GM12875 (cell line): Measurements from ENCODE around the gene ERI2.

Experiments
- H3K4me3 ChIP-seq: one replicate; pipeline ENCODE4 v1.5.1; 2011; ENCODE audit warnings: low read depth, low read length, control low read depth
- TF ChIP-seq, protein P1 (sequence below): IDR thresholded peaks from 2 replicates; pipeline ENCODE4 v1.5.1; 2011; ENCODE audit warnings: low read depth, mild to moderate bottlenecking, control low read depth, inconsistent platforms, low read length, moderate library complexity, borderline replicate concordance; ENCODE audit not compliant: insufficient read depth

ERI2 gene

GRCh38 chr16:20838240-20838639 lies 32.0 kb upstream of the ERI2 start:
- TF ChIP-seq, protein P1, sequence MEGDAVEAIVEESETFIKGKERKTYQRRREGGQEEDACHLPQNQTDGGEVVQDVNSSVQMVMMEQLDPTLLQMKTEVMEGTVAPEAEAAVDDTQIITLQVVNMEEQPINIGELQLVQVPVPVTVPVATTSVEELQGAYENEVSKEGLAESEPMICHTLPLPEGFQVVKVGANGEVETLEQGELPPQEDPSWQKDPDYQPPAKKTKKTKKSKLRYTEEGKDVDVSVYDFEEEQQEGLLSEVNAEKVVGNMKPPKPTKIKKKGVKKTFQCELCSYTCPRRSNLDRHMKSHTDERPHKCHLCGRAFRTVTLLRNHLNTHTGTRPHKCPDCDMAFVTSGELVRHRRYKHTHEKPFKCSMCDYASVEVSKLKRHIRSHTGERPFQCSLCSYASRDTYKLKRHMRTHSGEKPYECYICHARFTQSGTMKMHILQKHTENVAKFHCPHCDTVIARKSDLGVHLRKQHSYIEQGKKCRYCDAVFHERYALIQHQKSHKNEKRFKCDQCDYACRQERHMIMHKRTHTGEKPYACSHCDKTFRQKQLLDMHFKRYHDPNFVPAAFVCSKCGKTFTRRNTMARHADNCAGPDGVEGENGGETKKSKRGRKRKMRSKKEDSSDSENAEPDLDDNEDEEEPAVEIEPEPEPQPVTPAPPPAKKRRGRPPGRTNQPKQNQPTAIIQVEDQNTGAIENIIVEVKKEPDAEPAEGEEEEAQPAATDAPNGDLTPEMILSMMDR = no peak

GRCh38 chr16:20833086-20833485 lies 26.8 kb upstream of the ERI2 start:
- TF ChIP-seq, protein P1 = no peak
- H3K4me3 ChIP-seq = no peak overlapping the region

More at GRCh38 chr16:20838240-20838639, 32.0 kb upstream of the ERI2 start:
- no peak overlapping the region for H3K4me3 ChIP-seq

DNA sequence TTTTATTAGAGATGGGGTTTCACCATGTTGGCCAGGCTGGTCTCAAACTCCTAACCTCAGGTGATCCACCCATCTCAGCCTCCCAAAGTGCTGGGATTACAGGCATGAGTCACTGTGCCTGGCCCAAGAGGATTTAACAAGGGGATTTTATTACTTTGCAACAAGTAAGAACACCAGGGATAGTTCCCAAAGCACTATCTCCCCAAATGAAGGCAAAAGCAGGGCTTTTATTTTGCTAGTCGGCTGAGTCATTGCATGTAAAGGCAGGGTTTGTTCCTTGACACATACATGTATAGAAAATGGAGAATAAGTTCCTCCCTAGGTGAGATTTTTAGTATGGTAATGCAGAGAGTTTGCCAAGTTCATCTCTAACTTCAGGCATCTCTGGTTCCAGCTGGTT lies 24.1 kb upstream of the ERI2 start:
- TF ChIP-seq, protein P1 = no peak
- no peak overlapping the region for H3K4me3 ChIP-seq

- TF ChIP-seq, protein P1 = no peak
- H3K4me3 ChIP-seq = no peak overlapping the region
These were observed 23.3 kb upstream of the ERI2 start for GRCh38 chr16:20829536-20829935.

GRCh38 chr16:20826039-20826566 lies 19.8 kb upstream of the ERI2 start:
- TF ChIP-seq, protein P1 = no peak
- no peak overlapping the region for H3K4me3 ChIP-seq

- no peak overlapping the region for H3K4me3 ChIP-seq
- TF ChIP-seq, protein P1 = no peak
These were observed 16.5 kb upstream of the ERI2 start for GRCh38 chr16:20822521-20823325.

DNA sequence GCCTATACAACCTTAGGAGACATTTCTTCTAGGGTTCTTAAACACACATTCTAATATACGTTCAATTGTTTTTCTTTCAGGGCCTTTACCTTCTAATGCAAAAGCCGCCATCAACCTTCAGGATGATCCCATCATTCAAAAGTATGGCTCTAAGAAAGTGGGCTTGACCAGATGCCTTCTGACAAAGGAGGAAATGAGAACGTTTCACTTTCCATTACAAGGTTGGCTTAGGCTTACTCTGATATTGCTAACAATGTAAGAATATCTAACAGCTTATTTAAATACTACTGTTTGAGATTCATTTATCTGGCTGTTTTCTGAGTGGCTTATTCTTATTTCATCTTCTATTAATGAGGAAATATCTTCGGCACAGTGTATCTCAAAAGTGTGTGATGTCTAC lies 15.4 kb upstream of the ERI2 start:
- TF ChIP-seq, protein P1 = no peak
- H3K4me3 ChIP-seq = no peak overlapping the region
